Stimulated activated CD4-positive, alpha-beta T cell treated with anti-CD3 and anti-CD28 coated beads, Interleukin-2, amount 100 ng/mL, for 4 hours (primary cell): ENCODE results near the gene PRM2.
"Not testable (repeated sequence)": the region's sequence is repeated elsewhere in the genome, so short reads cannot be mapped to it uniquely, and the experiment has no call there.

Source experiments
- DNase-seq: peaks from one replicate; pipeline ENCODE4 v3.0.0-alpha.2; 2020; ENCODE audit warnings: low read depth

The PRM2 gene

GRCh38 chr16:11289696-11290095 is 13.4 kb upstream of the PRM2 start:
- not testable (repeated sequence) for DNase-seq

- no peak for DNase-seq
Measured at GRCh38 chr16:11289202-11289601, 12.9 kb upstream of the PRM2 start.

GRCh38 chr16:11285842-11286241 is 9.6 kb upstream of the PRM2 start:
- DNase-seq: no peak

GRCh38 chr16:11283820-11284248 is 7.6 kb upstream of the PRM2 start:
- DNase-seq: no peak

GRCh38 chr16:11280616-11281522 is 4.6 kb upstream of the PRM2 start, which contains the start of gene PRM1:
TSS of gene PRM1 (minus strand) at chr16:11281330. CDS start at chr16:11281238, 92 bp downstream.
- no peak for DNase-seq

GRCh38 chr16:11278681-11279628 is 2.7 kb upstream of the PRM2 start:
- DNase-seq: no peak

- DNase-seq: no peak
Measured at GRCh38 chr16:11277607-11278337, 1.5 kb upstream of the PRM2 start.

DNA sequence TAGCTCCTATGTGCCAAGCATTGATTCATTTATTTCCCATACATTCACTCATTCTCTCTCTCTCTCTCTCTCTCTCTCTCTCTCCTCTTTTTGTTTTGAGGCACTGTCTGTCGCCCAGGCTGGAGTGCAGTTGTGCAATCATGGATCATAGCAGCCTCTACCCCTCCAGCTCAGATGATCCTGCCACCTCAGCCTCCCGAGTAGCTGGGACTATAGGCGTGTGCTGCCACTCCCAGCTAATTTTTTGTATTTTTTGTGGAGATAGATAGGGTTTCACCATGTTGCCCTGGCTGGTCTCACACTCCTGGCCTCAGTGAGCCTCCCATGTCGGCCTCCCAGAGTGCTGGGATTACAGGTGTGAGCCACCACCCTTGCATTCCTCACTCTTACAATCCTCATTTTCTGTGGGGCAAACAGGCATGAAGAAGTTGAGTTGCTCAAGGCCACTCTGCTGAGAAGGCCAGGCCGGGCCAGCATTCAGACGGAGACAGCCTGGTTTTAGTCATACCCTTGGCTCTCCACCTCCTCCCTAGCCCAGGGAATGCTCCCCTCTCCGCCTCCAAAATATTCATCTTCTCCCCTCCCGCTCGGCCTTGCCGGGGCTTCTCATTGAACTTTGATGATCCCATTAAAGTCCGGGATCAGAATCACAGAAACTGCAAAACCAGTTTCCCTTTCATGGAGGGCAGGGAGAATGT is 765 bp upstream of the PRM2 start:
- no peak for DNase-seq

DNA sequence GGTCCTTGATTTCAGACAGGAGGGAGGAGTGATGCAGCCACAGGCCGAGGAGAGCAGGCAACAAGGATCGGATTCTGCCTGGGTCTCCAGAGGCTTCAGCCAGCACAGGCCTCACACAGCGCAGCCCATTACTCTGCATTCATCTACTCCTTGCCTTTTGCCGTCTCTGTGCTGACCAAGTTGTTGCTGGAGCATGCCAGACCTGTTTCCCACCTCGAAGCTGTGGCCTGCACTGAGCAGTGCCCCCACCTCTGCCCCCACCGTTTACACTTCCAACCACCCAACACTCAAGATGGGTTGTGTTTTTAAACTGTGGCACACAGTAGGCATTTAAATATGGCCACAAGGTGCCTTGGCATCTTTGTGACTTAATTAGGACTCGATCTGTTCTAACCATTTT is 1.3 kb downstream of the PRM2 start:
- DNase-seq: no peak

GRCh38 chr16:11273721-11274324 is 2.5 kb downstream of the PRM2 start:
- no peak for DNase-seq

GRCh38 chr16:11272921-11273720 is 3.2 kb downstream of the PRM2 start, which contains the start of gene PRM3:
TSS of gene PRM3 (minus strand) at chr16:11273629. CDS start at chr16:11273595, 34 bp downstream.
- no peak for DNase-seq

- no peak for DNase-seq
Measured at GRCh38 chr16:11272484-11272883, 3.8 kb downstream of the PRM2 start.

DNA sequence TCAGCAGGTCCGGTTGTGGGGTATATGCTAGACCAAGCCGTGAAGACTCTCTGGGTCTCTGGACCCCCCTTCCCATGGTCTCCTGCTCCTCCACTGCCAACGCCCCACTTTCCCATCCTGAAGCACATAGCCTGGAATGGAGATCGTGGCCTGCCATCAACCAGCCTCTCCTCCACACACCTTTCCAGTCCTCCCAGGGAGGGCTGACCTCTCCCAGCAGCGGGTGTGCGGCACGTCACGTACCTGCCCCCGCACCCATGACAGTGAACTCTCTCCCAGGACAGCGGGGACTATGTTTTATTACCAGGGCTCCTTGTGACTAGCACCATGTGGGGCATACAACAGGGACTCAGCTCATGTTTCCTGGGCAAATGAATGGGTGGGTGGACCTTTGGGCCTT is 4.7 kb downstream of the PRM2 start:
- DNase-seq: no peak

- DNase-seq: no peak
Measured at GRCh38 chr16:11270602-11271162, 5.6 kb downstream of the PRM2 start.

- no peak for DNase-seq
Measured at GRCh38 chr16:11268921-11269375, 7.3 kb downstream of the PRM2 start, which contains the start of gene TNP2. TSS of gene TNP2 (minus strand) at chr16:11269325. CDS start at chr16:11269262, 63 bp downstream.

DNA sequence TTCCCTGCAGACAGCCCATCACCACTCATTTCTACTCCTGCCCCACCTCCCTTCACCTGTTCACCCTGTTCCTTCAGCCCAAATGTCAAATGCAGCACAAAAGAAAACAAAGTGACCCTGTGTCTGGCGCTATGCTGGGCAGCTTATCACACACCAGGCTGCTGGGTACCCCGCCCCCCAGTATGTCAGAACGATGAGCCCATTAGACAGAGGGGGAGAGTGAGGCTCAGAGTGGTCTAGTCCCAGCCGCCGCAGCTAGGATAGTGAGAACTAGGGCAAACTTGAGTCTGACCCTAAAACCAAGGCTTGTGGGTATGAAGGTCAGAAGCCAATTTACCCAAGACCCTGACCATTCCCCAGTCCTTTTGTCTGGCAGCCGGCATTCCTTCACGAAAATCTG is 11.2 kb downstream of the PRM2 start:
- DNase-seq: no peak

DNA sequence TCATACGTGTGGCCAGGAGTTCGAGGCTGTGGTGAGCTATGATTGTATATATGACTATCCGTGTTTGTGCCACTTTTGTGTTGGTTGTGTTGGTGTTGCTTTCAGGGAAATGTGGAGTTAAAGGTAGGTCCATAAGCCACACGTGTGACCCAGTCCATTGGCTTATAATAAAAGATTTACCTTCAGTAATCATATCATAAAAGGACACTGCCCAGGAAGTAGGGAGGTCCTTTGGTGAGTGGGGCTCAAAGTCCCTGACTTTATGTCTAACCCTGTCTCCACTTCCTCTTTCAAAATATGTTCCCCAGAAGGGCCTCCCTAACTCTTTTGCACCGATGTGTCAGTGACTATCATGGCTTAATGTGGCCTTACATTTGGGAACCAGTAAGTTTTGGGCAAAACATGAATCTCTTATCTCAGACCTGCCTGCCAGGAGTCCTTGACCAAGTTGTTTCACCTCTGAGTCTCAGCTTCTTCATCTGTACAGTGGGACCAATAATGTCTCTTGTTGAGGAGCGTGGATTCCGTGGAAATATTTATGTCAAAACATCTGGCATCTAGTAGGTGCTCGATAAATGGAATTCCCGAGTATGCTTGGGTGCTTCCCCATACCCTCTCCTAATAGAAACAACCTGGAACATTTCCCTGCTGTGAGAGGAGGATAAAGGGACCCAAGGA is 12.0 kb downstream of the PRM2 start:
- no peak for DNase-seq

DNA sequence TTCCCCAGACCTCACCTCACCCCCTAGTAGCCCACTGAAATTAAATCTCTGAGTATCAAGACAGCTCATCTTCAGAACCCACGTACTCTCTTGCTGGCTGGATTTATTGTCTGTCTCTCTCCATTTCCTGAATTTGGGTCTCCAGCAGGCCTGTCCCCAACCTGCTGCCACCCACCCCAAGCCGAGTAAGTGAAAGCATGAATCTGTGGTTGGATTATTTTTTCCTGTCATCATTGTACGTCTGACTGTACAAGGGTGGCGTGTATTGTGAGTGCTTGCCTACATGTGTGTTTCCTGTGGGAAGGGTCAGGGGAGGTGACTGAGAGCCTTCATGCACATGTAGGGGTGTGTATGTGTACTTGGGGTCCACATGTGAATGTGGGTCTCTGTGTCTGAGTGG is 12.5 kb downstream of the PRM2 start:
- DNase-seq: no peak

- DNase-seq: no peak
Measured at GRCh38 chr16:11262915-11263314, 13.4 kb downstream of the PRM2 start.
